ENCODE measurements around the gene BCDIN3D. TPM values are rescaled to one million over a fixed set of nuclear protein-coding genes. Genes with fewer than 3 reads are reported as not detected.

Gene BCDIN3D
- total and polyA plus RNA-seq, 9 of the 15 experiments (the other 6 are each of a cell fraction or from before 2014, with no cell fraction given), result 3.7 to 6.9 (median 5.6) TPM

DNA sequence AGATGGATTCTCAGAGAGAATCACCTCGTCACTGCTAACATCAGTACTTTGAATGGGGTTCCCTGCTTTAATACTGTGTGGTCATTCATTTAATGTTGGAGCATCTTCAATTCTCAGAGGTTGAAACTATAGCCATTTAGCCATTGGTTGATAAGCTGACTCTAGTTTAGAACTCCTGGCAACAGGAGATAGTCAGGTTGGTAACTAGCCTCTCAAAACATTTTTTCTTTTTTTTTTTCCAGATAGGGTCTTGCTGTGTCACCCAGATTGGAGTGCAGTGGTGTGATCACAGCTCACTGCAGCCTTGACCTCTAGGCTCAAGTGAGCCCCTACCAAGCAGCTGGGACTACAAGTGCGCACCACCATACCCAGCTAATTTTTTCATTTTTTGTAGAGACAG, 11.2 kb downstream of the BCDIN3D start:
- H3K4me2 ChIP-seq (ENCODE audit: insufficient read depth, low read length), result no peak overlapping the region
- H3K27ac ChIP-seq (ENCODE audit: extremely low read depth, low read depth, low read length), result no peak overlapping the region
- no peaks in the 10 kb centered on the region for H3K36me3 ChIP-seq (ENCODE audit: control insufficient read depth, insufficient read depth, low read length)
- in situ Hi-C loops (cut with MboI) (no loop called here), intact Hi-C loops (cut with micrococcal nuclease) (no loop called here)
- H3K9me3 ChIP-seq (replicated peaks; ENCODE audit: control insufficient read depth, insufficient read depth, low read depth, low read length), result no peaks in the 10 kb centered on the region
- peaks cover 5% of the 10 kb centered on the region; the same call in 1 of the 2 replicates for H4K20me1 ChIP-seq (replicated peaks; ENCODE audit: control insufficient read depth, insufficient read depth, low read length)
- no peak overlapping the region for H3K4me3 ChIP-seq
- FAIRE-seq (no peak), ATAC-seq (no peak), DNase-seq (ENCODE audit: extremely low read depth in 1 of 4, low spot score in 3 of 4) (no peak)
- ChIA-PET POLR2A (interaction anchor here (0.9 to 1.7 kb wide), 6 partner anchors 10 to 90 kb away, joined by 3 to 9 read pairs (median 3); partner anchors contain the start of genes BCDIN3D and TMBIM6), CTCF (ENCODE audit: low intra/inter-chr PET ratio) (no interaction called here)
- WGBS (ENCODE audit: insufficient coverage, low coverage, missing lambda C conversion rate), result 68% methylated on average over 2 of the region's 2 CpGs
- peaks cover 9% of the 10 kb centered on the region; the same call in 2 of the 3 replicates for H3K79me2 ChIP-seq (ENCODE audit: control insufficient read depth, insufficient read depth, low read length)
- BruUV-seq (replicated peaks), result no TSS peak
- no peak overlapping the region for H3K9ac ChIP-seq (ENCODE audit: insufficient read depth in 1 of 2, low read depth in 2 of 2, low read length in 2 of 2)
- no peak overlapping the region for H2AFZ ChIP-seq (ENCODE audit: low read depth, low read length)
- H3K9me1 ChIP-seq (ENCODE audit: control insufficient read depth, insufficient read depth, low read length), result no peaks in the 10 kb centered on the region
- H3K4me1 ChIP-seq (replicated peaks in 1 of 2; ENCODE audit: control insufficient read depth in 2 of 2, insufficient read depth in 2 of 2, low read length in 2 of 2), result peaks cover 21 to 28% of the 10 kb centered on the region in 2 experiments
- no peaks in the 10 kb centered on the region for H3K27me3 ChIP-seq (ENCODE audit: control insufficient read depth in 2 of 2, insufficient read depth in 2 of 2, low read length in 2 of 2)
- TF ChIP-seq NR2C2 (CRISPR knock-in tag; IDR thresholded peaks at IDR 0.05), result no peak
- no peak for TF ChIP-seq NR2C2 (tag; IDR thresholded peaks at IDR 0.05)
- TF ChIP-seq RCOR1 (IDR thresholded peaks at IDR 0.05; ENCODE audit: borderline replicate concordance in 1 of 2, low read depth in 2 of 2, low read length in 2 of 2), result peak in 1 of 2 experiments; percentile 3; a peak in 1 of 4 replicates
- TF ChIP-seq TAL1 (IDR thresholded peaks at IDR 0.05), result peak; percentile 14; the same call in 1 of the 2 replicates
- TF ChIP-seq, protein P1, sequence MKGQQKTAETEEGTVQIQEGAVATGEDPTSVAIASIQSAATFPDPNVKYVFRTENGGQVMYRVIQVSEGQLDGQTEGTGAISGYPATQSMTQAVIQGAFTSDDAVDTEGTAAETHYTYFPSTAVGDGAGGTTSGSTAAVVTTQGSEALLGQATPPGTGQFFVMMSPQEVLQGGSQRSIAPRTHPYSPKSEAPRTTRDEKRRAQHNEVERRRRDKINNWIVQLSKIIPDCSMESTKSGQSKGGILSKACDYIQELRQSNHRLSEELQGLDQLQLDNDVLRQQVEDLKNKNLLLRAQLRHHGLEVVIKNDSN (CRISPR knock-in tag; IDR thresholded peaks at IDR 0.05), result no peak
- no peak for TF ChIP-seq STAT5A (IDR thresholded peaks at IDR 0.05; ENCODE audit: borderline replicate concordance, low read length)
- TF ChIP-seq MTF1 (CRISPR knock-in tag; IDR thresholded peaks at IDR 0.05; ENCODE audit: borderline replicate concordance), result no peak
- TF ChIP-seq PHF8 (IDR thresholded peaks at IDR 0.05; ENCODE audit: borderline replicate concordance, low read length), result no peak
- TF ChIP-seq, protein P2, sequence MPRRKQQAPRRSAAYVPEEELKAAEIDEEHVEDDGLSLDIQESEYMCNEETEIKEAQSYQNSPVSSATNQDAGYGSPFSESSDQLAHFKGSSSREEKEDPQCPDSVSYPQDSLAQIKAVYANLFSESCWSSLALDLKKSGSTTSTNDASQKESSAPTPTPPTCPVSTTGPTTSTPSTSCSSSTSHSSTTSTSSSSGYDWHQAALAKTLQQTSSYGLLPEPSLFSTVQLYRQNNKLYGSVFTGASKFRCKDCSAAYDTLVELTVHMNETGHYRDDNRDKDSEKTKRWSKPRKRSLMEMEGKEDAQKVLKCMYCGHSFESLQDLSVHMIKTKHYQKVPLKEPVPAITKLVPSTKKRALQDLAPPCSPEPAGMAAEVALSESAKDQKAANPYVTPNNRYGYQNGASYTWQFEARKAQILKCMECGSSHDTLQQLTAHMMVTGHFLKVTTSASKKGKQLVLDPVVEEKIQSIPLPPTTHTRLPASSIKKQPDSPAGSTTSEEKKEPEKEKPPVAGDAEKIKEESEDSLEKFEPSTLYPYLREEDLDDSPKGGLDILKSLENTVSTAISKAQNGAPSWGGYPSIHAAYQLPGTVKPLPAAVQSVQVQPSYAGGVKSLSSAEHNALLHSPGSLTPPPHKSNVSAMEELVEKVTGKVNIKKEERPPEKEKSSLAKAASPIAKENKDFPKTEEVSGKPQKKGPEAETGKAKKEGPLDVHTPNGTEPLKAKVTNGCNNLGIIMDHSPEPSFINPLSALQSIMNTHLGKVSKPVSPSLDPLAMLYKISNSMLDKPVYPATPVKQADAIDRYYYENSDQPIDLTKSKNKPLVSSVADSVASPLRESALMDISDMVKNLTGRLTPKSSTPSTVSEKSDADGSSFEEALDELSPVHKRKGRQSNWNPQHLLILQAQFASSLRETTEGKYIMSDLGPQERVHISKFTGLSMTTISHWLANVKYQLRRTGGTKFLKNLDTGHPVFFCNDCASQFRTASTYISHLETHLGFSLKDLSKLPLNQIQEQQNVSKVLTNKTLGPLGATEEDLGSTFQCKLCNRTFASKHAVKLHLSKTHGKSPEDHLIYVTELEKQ (CRISPR knock-in tag; IDR thresholded peaks at IDR 0.05), result no peak
- 0 out of 2 replicates have a peak, but pooled peaks have one; percentile 40 for TF ChIP-seq MAFG (tag; conservative IDR thresholded peaks at IDR 0.05)
- TF ChIP-seq, protein P3, sequence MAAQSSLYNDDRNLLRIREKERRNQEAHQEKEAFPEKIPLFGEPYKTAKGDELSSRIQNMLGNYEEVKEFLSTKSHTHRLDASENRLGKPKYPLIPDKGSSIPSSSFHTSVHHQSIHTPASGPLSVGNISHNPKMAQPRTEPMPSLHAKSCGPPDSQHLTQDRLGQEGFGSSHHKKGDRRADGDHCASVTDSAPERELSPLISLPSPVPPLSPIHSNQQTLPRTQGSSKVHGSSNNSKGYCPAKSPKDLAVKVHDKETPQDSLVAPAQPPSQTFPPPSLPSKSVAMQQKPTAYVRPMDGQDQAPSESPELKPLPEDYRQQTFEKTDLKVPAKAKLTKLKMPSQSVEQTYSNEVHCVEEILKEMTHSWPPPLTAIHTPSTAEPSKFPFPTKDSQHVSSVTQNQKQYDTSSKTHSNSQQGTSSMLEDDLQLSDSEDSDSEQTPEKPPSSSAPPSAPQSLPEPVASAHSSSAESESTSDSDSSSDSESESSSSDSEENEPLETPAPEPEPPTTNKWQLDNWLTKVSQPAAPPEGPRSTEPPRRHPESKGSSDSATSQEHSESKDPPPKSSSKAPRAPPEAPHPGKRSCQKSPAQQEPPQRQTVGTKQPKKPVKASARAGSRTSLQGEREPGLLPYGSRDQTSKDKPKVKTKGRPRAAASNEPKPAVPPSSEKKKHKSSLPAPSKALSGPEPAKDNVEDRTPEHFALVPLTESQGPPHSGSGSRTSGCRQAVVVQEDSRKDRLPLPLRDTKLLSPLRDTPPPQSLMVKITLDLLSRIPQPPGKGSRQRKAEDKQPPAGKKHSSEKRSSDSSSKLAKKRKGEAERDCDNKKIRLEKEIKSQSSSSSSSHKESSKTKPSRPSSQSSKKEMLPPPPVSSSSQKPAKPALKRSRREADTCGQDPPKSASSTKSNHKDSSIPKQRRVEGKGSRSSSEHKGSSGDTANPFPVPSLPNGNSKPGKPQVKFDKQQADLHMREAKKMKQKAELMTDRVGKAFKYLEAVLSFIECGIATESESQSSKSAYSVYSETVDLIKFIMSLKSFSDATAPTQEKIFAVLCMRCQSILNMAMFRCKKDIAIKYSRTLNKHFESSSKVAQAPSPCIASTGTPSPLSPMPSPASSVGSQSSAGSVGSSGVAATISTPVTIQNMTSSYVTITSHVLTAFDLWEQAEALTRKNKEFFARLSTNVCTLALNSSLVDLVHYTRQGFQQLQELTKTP (IDR thresholded peaks at IDR 0.05; ENCODE audit: low read depth in 1 of 2, partially characterized antibody in 2 of 2), result no peak
- TF ChIP-seq, protein P4, sequence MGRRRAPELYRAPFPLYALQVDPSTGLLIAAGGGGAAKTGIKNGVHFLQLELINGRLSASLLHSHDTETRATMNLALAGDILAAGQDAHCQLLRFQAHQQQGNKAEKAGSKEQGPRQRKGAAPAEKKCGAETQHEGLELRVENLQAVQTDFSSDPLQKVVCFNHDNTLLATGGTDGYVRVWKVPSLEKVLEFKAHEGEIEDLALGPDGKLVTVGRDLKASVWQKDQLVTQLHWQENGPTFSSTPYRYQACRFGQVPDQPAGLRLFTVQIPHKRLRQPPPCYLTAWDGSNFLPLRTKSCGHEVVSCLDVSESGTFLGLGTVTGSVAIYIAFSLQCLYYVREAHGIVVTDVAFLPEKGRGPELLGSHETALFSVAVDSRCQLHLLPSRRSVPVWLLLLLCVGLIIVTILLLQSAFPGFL (CRISPR knock-in tag; IDR thresholded peaks at IDR 0.05), result peak; percentile 72; the same call in 1 of the 2 replicates
- TF ChIP-seq FOS (IDR thresholded peaks at IDR 0.05; ENCODE audit: extremely low read depth, insufficient read length), result no peak
